ENCODE data around the gene HOOK2. TPM values are rescaled to one million over a fixed set of nuclear protein-coding genes. Genes with fewer than 3 reads are reported as not detected.
A peak's percentile ranks its signal among the peaks of the same experiment; 100 is the strongest.

HOOK2 gene
- total and polyA plus RNA-seq, 9 of the 15 experiments (the other 6 are each of a cell fraction or from before 2014, with no cell fraction given): 1.3 to 17.2 (median 9.9) TPM

- TF ChIP-seq, protein P1, sequence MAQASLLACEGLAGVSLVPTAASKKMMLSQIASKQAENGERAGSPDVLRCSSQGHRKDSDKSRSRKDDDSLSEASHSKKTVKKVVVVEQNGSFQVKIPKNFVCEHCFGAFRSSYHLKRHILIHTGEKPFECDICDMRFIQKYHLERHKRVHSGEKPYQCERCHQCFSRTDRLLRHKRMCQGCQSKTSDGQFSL (CRISPR knock-in tag; IDR thresholded peaks at IDR 0.05): no peak
- TF ChIP-seq, protein P1 (tag; IDR thresholded peaks at IDR 0.05): peak in 1 of 2 experiments; percentile 67; a peak in 2 of 4 replicates
- TF ChIP-seq ZNF197 (CRISPR knock-in tag; IDR thresholded peaks at IDR 0.05; ENCODE audit: low read depth) (no peak), ZNF311 (CRISPR knock-in tag; IDR thresholded peaks at IDR 0.05) (no peak), ZNF384 (IDR thresholded peaks at IDR 0.05; ENCODE audit: low read depth, low read length) (no peak), HDAC1 (IDR thresholded peaks at IDR 0.05) (0 out of 4 replicates have a peak, but pooled peaks of 1 of the 2 experiments have one; percentile 24), RAD51 (IDR thresholded peaks at IDR 0.05; ENCODE audit: borderline replicate concordance, low read depth) (no peak), SRSF3 (IDR thresholded peaks at IDR 0.05; ENCODE audit: insufficient read depth, low read length) (no peak), CREM (IDR thresholded peaks at IDR 0.05; ENCODE audit: low read depth) (peak; percentile 86), TCF7L2 (IDR thresholded peaks at IDR 0.05; ENCODE audit: low read depth, low read length) (no peak), CC2D1A (IDR thresholded peaks at IDR 0.05) (no peak), DDX20 (tag; IDR thresholded peaks at IDR 0.05; ENCODE audit: low read depth) (no peak), HNRNPUL1 (IDR thresholded peaks at IDR 0.05; ENCODE audit: low read length) (no peak), YY1 (IDR thresholded peaks at IDR 0.05; ENCODE audit: borderline replicate concordance in 1 of 3, control insufficient read depth in 1 of 3, extremely low read depth in 1 of 3, insufficient read depth in 3 of 3, insufficient read length in 1 of 3, insufficient replicate concordance in 2 of 3, low read depth in 1 of 3, low read length in 2 of 3) (peak in 2 of 3 experiments; percentile 51 to 54), ZNF766 (CRISPR knock-in tag; conservative IDR thresholded peaks at IDR 0.05) (no peak), TAF15 (IDR thresholded peaks at IDR 0.05; ENCODE audit: low read depth, low read length) (no peak), ZBTB12 (CRISPR knock-in tag; IDR thresholded peaks at IDR 0.05) (no peak), SNRNP70 (optimal IDR thresholded peaks at IDR 0.05; ENCODE audit: low read depth, low read length) (no peak), ZNF431 (CRISPR knock-in tag; IDR thresholded peaks at IDR 0.05) (no peak), KAT7 (CRISPR knock-in tag; IDR thresholded peaks at IDR 0.05; ENCODE audit: borderline replicate concordance) (no peak), ETV5 (CRISPR knock-in tag; IDR thresholded peaks at IDR 0.05; ENCODE audit: low read depth) (no peak), ASH1L (IDR thresholded peaks at IDR 0.05; ENCODE audit: borderline replicate concordance, low read depth, partially characterized antibody) (no peak), POU5F1 (IDR thresholded peaks at IDR 0.05; ENCODE audit: borderline replicate concordance, low read depth, low read length, partially characterized antibody) (no peak), CHD1 (IDR thresholded peaks at IDR 0.05; ENCODE audit: low read length) (no peak)
- TF ChIP-seq, protein P2, sequence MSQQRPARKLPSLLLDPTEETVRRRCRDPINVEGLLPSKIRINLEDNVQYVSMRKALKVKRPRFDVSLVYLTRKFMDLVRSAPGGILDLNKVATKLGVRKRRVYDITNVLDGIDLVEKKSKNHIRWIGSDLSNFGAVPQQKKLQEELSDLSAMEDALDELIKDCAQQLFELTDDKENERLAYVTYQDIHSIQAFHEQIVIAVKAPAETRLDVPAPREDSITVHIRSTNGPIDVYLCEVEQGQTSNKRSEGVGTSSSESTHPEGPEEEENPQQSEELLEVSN (IDR thresholded peaks at IDR 0.05; ENCODE audit: borderline replicate concordance in 1 of 2, extremely low read depth in 1 of 2, insufficient read depth in 1 of 2, insufficient read length in 1 of 2, low read depth in 1 of 2, low read length in 1 of 2, poor library complexity in 1 of 2, severe bottlenecking in 1 of 2): peak in 1 of 2 experiments; percentile 42
Observed at GRCh38 chr19:12777217-12778016, 2.1 kb upstream of the HOOK2 start (continued).
